GM03348 (cell line): ENCODE results near the gene KHSRP.
"Not testable (repeated sequence)": the region's sequence is repeated elsewhere in the genome, so short reads cannot be mapped to it uniquely, and the experiment has no call there.

Source experiments
- DNase-seq: peaks from one replicate; pipeline ENCODE4 v3.0.0; 2012; ENCODE audit warnings: low spot score

The KHSRP gene

GRCh38 chr19:6417713-6418561 lies 6.7 kb downstream of the KHSRP start:
- DNase-seq: peak; percentile 33

- DNase-seq: no peak
Observed at GRCh38 chr19:6416658-6417405, 7.8 kb downstream of the KHSRP start.

GRCh38 chr19:6415591-6416190 lies 8.9 kb downstream of the KHSRP start:
- no peak for DNase-seq

GRCh38 chr19:6414793-6415590 lies 9.6 kb downstream of the KHSRP start:
- no peak for DNase-seq

GRCh38 chr19:6413721-6414643 lies 10.6 kb downstream of the KHSRP start:
- DNase-seq: no peak

GRCh38 chr19:6413291-6413690 lies 11.3 kb downstream of the KHSRP start:
- no peak for DNase-seq

GRCh38 chr19:6412447-6413091 lies 12.0 kb downstream of the KHSRP start:
- peak; percentile 31 for DNase-seq

GRCh38 chr19:6412061-6412446 lies 12.6 kb downstream of the KHSRP start:
- DNase-seq: no peak

GRCh38 chr19:6409346-6409745 lies 15.3 kb downstream of the KHSRP start:
- DNase-seq: no peak

GRCh38 chr19:6406401-6406800 lies 18.2 kb downstream of the KHSRP start:
- DNase-seq: no peak

GRCh38 chr19:6402837-6403608 lies 21.6 kb downstream of the KHSRP start:
- peak; percentile 27 for DNase-seq

GRCh38 chr19:6402058-6402457 lies 22.6 kb downstream of the KHSRP start:
- no peak for DNase-seq

GRCh38 chr19:6400062-6400944 lies 24.3 kb downstream of the KHSRP start:
- not testable (repeated sequence) for DNase-seq

- no peak for DNase-seq
Observed at GRCh38 chr19:6396305-6396704, 28.3 kb downstream of the KHSRP start.

- DNase-seq: no peak
Observed at GRCh38 chr19:6394831-6395230, 29.8 kb downstream of the KHSRP start.

- no peak for DNase-seq
Observed at GRCh38 chr19:6393983-6394412, 30.6 kb downstream of the KHSRP start.

- DNase-seq: peak; percentile 100
Observed at GRCh38 chr19:6393074-6393982, 31.3 kb downstream of the KHSRP start, which contains the start of gene GTF2F1. TSS of gene GTF2F1 (minus strand) at chr19:6393164. CDS start at chr19:6392995, 169 bp downstream.
